A549 (cell line): ENCODE data around the gene LMO7.

Experiments used
- EP300 ChIP-seq, 2 experiments: fragments of >200 bp; sonication (Bioruptor Twin); formaldehyde crosslinking; IDR thresholded peaks; 2 replicates in 1 of 2; 3 replicates in 1 of 2; pipeline ENCODE4 v1.6.1; 2016 to 2017
- HEYL ChIP-seq: fragments of 250-450 bp; sonication (Bioruptor Pico); IDR thresholded peaks from 2 replicates; pipeline ENCODE4 v1.8.0; 2021; ENCODE audit warnings: mild to moderate bottlenecking, moderate library complexity
- KDM5A ChIP-seq: fragments of 200-600 bp; sonication (generic); IDR thresholded peaks from 2 replicates; pipeline ENCODE4 v1.6.1; 2016; ENCODE audit warnings: antibody characterized with exemption, mild to moderate bottlenecking
- NPAS2 ChIP-seq: fragments of 250-450 bp; sonication (Bioruptor Pico); IDR thresholded peaks from 2 replicates; pipeline ENCODE4 v1.8.0; 2022; ENCODE audit warnings: mild to moderate bottlenecking, moderate library complexity, borderline replicate concordance
- PHF8 ChIP-seq: fragments of 200-600 bp; sonication (generic); IDR thresholded peaks from 2 replicates; pipeline ENCODE4 v1.6.1; 2016; ENCODE audit warnings: low read depth, mild to moderate bottlenecking, antibody characterized with exemption, moderate library complexity, borderline replicate concordance
- POLR2A ChIP-seq: IDR thresholded peaks from 2 replicates; pipeline ENCODE4 v1.6.1; 2012; ENCODE audit warnings: mild to moderate bottlenecking, low read length
- RCOR1 ChIP-seq: fragments of 150-350 bp; IDR thresholded peaks from 2 replicates; pipeline ENCODE4 v1.6.1; 2014; ENCODE audit warnings: antibody characterized with exemption, low read length, low read depth
- SREBF2 ChIP-seq: fragments of 450-650 bp; IDR thresholded peaks from 2 replicates; pipeline ENCODE4 v1.6.1; 2014; ENCODE audit warnings: mild to moderate bottlenecking, moderate library complexity
- TF ChIP-seq, protein P1 (sequence below): fragments of >200 bp; sonication (Bioruptor Twin); formaldehyde crosslinking; IDR thresholded peaks from 3 replicates; pipeline ENCODE4 v1.5.1; 2016
- TF ChIP-seq, protein P2 (sequence below): fragments of 150-350 bp; IDR thresholded peaks from 2 replicates; pipeline ENCODE4 v1.6.1; 2014; ENCODE audit warnings: low read depth, mild to moderate bottlenecking, low read length
- TF ChIP-seq, protein P3 (sequence below): fragments of 200-600 bp; sonication (generic); IDR thresholded peaks from 2 replicates; pipeline ENCODE4 v1.6.1; 2016; ENCODE audit warnings: antibody characterized with exemption, mild to moderate bottlenecking, moderate library complexity

DNA sequence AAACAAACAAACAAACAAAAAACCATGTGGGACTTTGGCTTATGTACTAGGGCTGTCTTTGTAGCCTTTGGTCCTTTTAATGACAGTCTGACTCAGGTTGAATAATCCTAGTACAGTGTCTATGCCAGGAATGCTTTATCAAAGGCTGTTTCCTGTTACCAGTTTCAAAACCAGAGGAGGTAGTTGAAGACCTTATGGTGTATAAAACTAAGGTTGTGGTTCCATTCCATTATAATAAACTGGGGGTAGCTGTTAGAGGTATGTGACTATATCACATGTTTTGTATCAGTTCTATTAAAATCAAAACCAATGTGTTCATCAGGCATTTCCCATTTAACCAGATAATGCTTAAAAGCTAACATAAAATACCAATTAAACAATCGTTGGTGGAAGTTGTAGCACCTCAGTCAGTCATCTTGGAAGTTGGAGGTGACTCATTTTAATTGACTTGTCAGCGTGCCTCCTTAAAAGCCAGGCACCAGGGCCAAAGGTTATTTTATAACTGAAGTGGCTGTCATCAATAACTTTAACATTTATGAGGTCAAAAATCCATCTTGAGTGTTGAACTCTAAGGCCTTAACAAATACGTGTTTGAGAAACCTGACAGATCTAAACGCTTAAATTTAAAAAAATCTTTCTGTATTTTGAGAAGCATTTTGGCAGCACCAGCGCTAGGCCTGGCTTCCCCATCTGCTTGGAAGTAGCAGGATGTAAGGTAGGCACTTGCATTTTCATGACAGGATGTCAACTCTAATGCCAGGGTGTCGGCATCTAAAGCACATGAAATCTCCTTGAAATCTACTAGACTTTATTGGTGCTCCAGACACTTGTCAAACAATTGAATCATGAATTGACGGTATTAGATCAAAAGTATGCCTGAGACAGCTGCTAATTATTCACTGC is 162.5 kb downstream of the LMO7 start:
- TF ChIP-seq, protein P1, sequence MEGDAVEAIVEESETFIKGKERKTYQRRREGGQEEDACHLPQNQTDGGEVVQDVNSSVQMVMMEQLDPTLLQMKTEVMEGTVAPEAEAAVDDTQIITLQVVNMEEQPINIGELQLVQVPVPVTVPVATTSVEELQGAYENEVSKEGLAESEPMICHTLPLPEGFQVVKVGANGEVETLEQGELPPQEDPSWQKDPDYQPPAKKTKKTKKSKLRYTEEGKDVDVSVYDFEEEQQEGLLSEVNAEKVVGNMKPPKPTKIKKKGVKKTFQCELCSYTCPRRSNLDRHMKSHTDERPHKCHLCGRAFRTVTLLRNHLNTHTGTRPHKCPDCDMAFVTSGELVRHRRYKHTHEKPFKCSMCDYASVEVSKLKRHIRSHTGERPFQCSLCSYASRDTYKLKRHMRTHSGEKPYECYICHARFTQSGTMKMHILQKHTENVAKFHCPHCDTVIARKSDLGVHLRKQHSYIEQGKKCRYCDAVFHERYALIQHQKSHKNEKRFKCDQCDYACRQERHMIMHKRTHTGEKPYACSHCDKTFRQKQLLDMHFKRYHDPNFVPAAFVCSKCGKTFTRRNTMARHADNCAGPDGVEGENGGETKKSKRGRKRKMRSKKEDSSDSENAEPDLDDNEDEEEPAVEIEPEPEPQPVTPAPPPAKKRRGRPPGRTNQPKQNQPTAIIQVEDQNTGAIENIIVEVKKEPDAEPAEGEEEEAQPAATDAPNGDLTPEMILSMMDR, result no peak
- no peak for TF ChIP-seq PHF8
- no peak for TF ChIP-seq NPAS2 (CRISPR knock-in tag)
- TF ChIP-seq EP300 (IDR thresholded peaks at IDR 0.05), result no peak
- TF ChIP-seq, protein P2, sequence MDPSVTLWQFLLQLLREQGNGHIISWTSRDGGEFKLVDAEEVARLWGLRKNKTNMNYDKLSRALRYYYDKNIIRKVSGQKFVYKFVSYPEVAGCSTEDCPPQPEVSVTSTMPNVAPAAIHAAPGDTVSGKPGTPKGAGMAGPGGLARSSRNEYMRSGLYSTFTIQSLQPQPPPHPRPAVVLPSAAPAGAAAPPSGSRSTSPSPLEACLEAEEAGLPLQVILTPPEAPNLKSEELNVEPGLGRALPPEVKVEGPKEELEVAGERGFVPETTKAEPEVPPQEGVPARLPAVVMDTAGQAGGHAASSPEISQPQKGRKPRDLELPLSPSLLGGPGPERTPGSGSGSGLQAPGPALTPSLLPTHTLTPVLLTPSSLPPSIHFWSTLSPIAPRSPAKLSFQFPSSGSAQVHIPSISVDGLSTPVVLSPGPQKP, result no peak
- no peak for TF ChIP-seq POLR2A
- TF ChIP-seq, protein P3, sequence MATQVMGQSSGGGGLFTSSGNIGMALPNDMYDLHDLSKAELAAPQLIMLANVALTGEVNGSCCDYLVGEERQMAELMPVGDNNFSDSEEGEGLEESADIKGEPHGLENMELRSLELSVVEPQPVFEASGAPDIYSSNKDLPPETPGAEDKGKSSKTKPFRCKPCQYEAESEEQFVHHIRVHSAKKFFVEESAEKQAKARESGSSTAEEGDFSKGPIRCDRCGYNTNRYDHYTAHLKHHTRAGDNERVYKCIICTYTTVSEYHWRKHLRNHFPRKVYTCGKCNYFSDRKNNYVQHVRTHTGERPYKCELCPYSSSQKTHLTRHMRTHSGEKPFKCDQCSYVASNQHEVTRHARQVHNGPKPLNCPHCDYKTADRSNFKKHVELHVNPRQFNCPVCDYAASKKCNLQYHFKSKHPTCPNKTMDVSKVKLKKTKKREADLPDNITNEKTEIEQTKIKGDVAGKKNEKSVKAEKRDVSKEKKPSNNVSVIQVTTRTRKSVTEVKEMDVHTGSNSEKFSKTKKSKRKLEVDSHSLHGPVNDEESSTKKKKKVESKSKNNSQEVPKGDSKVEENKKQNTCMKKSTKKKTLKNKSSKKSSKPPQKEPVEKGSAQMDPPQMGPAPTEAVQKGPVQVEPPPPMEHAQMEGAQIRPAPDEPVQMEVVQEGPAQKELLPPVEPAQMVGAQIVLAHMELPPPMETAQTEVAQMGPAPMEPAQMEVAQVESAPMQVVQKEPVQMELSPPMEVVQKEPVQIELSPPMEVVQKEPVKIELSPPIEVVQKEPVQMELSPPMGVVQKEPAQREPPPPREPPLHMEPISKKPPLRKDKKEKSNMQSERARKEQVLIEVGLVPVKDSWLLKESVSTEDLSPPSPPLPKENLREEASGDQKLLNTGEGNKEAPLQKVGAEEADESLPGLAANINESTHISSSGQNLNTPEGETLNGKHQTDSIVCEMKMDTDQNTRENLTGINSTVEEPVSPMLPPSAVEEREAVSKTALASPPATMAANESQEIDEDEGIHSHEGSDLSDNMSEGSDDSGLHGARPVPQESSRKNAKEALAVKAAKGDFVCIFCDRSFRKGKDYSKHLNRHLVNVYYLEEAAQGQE, result no peak
- TF ChIP-seq KDM5A, result no peak
- TF ChIP-seq SREBF2, result no peak
- TF ChIP-seq RCOR1, result no peak
- no peak for TF ChIP-seq HEYL (CRISPR knock-in tag)
